HG03060 (cell line): ENCODE results near the gene TENM4.

Experiments used
- ATAC-seq: cut with Tn5 transposase; IDR thresholded peaks from one replicate; pipeline ENCODE4 v1.9.1; 2021; ENCODE audit warnings: low read depth, moderate number of reproducible peaks; ENCODE audit not compliant: unreplicated experiment

The TENM4 gene

DNA sequence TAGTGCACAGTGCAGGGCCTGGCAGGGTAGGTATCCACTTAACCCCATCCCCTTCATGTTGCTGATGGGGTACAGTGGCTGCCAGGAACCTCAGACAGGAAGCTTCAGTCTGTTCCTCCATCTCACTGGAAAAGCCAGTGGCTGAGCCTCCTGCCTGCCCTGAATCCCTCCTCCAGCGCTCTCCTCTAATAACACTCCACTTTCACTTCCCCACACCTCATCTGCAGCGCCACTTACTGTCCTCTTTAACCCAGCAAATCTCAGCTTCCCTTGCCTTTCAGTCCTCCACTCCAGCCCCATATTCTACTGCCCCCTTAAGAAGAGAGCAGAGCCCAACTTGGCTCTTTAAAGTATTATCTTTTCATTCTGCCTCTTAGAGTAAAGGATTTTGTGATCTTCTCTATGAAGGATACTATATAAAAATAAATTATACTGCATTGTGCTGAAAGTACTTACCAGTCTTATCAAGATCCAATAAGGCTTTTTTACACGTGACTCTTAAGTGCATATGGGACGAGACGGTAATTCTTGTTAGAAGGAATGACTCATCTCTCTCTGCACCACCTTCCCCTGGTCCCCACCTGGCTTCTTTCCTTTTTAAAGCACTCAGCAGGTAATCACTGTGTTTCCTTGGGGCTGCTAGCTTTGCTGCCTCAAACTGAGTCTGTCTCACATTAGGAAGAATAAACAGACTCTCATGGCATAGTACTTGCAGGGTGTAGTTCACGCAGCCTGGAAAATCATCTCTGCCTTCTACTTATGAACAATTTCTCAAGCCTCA lies 628.1 kb downstream of the TENM4 start:
- no peak for ATAC-seq

DNA sequence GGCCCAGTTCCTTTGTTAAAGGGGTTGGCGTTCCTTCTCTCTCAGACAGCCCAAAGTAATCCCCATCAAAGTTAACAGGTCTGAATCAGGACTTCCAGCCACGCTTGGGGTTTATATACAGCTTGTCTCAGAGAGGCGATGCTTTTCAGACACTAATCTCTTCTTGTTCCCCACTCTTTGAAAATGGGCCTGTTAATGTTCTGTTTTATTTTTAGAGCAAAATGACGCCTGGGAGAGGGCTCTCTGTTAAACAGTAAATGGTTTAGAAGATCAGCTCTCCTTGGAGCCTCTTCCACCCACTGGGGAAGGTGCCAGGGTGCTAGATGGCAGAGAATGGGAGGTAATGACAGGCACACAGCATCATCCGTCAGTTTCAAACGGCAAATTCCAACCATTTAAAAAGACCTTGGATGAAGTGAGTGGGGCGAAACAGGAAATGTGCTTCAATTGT lies 630.2 kb downstream of the TENM4 start:
- no peak for ATAC-seq

DNA sequence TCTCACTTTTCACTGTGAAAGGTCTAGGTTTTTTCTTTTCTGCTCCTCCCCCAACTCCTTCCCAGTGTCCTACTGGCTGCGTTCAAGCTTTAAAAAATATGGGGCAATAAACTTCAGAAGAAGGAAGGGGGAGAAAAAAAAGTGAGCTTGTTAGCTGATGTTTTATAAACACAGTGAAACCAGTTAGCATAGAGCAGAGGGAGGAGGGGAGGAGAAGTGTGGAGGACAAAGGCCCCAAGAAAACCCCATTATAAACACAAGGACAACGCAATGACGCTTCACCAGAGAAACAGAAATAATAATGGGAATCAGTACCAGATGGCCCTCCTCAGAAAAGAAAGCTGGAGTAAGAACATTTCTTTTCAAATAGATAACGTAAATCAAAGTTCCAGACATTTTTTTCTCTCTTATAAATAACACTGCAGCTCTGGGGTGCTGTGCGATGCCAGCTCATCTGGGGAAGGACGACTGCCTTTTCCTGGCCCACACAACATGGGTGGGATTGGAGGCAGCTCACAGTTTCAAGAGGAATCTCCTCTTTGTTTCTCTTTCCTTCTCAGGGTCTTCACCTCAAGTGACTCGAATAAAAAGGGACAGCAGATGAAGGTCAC lies 630.8 kb downstream of the TENM4 start:
- ATAC-seq: no peak

DNA sequence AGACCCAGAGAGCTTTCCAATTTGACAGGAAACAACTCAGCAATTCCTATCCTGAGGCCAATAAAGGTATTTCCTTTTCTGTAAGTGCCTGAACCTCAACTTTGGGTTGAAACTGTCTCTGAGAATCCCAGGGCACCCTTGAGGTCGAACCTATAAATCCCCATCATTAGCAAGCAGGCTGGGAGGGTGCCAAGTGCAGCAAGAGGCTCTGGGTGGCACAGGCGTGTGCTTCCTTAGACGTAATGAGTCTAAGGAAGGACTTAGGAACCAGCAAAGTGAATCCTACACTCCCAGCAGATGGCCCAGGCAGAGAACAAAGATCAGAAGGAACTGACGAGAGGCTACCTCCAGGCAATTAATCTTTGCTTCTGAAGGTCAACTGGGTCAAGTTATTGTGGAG lies 631.9 kb downstream of the TENM4 start:
- no peak for ATAC-seq

DNA sequence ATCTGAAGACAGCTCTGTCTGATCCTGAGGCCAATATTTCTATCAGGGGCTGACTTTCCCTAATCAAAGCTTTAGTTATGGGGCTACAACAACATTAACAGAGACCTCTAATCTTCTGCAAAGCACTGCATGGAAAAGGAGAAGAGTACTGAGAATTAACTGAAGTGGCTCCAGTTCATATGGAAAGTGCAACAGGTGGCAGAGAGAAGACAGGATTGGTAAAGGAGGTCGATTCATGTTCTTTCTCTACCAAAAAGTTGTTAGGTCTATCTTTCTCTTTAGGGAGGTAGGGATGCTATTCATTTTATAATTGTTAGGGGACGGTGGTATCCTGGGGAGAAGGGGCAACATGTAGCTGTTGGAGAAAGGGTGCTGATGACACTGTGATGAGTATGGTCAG lies 633.5 kb downstream of the TENM4 start:
- no peak for ATAC-seq

DNA sequence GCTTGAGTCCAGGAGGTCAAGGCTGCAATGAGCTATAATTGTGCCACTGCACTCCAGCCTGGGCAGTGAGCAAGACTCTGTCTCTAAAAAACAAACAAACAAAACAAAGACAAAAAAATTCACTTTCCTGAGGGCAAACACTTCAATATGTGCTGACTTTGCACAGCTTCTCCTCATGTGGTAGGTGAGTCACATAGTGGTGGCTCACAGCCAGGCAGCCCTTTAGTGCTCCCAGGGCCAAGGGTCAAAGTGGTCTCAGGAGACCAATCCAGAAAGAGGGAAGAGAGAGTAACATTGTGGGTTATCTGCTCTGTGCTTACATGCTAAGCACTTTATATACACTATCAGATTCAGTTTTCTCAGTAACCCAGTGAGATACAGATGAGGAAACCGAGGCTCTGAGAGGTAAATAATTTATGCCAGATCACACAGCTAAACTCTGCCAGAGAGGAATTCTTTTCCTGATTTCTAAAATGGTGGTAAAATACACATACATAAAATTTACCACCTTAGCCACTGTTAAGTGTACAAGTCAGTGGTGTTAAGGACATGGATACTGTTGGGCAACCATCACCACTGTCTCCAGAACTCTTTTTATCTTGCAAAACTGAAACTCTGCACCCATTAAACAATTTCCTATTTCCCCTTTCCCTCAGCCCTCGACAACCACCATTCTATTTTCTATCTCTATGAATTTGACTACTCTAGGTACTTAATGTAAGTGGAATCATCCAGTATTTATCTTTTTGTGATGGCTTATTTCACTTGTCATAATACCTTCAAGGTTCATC lies 634.4 kb downstream of the TENM4 start:
- no peak for ATAC-seq

DNA sequence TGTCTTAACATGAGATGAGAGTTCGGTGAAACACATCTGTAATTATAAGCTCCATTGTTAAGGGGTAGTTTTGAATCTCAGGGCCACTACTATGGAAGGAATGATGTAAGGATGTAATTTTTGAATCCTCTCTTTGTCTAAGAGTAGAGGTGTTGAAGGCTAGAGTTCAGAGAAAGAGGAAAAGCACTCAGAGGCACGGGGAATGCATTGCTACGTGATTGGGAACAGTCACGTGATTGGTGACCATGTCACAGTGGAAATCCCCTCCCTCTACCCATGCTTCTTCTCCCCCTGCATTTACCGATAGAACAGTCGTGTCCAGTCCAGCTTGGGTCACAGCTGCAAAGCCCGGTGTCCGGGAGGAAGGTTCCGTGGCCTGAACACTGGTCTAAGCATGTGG lies 635.8 kb downstream of the TENM4 start:
- ATAC-seq: no peak

DNA sequence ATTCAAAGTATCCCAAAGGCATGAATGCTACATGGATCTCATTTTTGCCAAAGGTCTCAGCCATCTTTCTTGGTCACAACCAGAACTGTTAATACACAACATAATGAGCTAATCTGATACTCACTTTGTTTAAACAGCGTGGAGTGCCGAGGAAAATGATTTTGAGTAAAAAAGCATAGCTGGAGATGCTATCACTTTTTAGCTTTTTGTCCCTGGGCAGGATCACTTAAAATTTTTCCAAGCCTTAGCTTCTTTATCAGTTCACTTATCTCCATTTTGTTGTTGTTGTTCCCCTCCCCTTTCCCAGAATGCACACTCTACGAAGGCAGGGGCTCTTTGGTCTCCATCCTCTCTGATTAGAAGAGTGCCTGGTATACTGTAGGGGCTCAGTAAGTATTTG lies 636.8 kb downstream of the TENM4 start:
- ATAC-seq: no peak

DNA sequence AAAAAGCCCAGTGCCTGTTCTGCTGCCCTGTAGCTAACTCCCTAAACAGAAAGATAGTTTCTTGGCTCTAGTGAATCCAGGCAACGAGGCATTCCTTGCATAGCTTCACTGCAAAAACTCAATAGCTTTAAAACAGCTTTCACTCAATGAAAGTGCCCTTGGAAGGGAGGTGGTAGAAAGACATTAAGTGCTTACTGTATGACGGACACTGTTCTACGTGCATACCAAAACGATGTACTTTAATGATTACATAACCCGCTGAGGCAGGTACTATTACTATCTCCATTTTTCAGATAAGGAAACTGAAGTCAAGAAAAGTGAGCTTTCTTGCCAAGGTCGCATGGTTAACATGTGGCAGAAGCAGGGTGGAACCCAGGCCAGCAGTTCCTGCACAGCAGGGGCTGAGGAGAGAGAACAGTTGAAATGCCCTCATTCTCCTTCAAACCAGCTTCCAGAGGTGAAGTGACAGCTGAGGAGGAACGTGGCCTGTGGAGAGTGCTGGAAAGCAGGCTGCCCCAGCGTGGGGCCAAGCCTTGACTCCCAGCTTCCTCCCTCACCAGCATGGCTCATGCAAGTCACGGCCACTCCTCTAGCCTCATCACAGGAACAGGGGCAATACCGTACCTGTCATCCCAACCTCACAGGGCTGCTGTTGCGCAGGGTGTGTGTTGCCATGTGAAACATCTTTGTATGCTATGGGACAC lies 638.6 kb downstream of the TENM4 start:
- no peak for ATAC-seq

DNA sequence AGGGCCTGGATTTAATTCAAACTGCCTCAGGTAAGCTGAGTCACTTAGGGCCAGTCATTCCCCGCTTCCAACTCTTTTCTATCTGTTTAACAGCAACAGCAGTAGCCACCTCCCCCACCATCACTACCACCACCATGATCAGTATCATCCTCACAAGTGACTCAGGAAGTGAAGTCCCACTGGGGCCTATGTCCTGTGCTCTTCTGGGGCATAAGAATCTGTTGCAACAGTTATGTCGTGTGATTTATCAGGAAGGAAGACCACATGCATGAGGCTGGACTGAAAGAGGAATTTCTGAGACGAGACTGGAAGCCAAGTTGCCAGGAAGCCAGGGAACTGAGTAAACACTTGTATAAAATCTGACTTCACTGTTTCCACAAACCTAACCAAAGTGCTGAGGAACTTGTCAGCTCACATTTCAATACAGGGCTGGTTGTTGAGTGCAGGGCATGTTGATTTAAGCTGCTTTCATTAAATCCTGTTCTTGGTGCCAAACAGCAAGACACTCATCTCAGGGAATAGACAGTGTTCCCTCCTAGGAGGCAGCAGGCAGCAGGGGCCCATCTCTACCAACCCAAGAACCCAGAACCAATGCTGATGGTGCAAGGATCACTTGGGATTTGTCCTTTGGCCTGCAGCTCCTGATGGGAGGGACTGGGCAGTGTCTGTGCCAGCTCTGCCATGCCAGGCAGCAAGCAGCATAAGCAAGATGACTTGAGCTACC lies 639.5 kb downstream of the TENM4 start:
- no peak for ATAC-seq

DNA sequence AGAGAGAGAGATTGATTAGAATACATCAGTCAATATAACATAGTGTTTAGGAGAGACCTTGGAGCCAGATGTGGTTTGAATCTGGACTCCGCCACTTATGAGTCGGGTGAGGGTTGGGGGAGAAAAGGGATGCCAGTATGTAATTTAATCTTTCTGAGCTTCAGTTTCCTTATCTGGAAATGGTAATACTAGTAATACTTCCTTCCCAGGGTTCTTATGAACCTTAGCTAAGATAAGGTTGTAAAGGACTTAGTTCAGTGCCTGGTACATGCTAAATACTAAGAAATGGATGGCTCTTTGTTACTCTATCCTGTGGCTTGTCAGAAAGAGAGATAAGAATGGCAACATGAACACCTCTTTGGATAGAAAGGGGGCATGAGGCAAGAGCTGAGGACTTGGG lies 640.1 kb downstream of the TENM4 start:
- ATAC-seq: no peak

DNA sequence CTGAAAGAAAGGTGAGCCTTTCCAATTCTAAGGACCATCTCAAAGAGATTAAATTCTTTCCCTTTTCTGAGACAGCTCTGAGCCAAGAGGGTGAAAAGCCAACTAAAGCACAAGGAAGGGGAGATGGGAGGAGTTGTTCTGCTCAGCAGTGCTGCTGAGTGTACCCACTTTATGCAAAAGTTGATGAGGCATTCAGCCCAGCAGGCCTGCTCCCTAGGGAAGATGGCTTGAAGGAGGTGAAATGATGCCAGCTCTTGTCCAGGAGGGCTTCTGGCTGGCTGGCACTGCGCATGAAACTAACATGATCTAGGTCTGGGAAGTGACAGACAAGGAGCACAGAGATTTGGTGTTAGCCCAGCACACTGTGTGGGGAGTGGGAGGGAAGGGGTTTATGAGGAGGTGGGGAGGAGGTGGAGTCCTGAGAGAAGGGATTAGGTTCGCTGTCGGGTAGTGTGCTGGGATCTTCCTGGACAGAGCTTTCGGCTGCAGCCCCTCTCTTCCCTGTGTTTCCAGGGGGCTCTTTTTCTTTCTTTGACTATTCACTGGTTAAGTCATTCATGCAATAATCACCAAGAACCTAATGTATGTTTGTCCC lies 640.6 kb downstream of the TENM4 start:
- no peak for ATAC-seq

DNA sequence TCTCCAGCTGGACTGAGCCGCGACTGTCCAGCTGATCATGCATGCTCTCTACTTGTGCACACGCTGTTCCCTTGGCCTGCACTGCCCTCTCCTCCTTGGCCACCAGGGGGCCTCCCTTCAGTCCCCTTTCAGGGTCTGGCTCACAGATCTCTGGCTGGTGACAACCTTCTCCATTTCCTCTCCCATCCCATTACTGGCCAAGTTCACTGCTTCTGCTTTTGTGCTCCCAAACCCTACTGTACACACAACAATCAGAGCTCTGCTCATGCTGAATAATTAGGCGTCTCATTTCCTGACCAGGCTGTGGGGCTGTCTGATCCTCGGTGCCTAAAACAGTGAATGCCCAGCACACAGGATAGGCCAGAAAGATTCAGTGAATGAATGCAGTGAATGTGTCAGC lies 642.2 kb downstream of the TENM4 start:
- peak; percentile 80 for ATAC-seq

DNA sequence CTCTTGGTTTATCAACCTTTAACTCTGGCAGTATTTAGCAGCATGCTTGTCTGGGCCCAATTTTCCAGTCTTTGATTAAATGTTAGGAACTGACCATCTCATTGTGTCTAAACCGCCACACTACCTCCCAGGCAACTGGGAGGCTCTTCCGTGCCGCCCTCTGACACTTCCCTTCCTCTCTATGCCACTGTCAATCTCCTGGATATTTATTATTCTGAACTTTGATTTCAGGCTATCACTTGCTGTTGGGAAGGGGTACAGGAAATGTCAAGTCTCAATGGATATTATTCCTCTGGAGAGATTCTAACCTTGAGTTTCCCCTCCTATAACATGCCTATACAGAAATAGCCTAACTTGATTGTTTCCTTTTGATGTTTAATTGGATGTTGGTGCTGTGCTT lies 643.3 kb downstream of the TENM4 start:
- no peak for ATAC-seq

DNA sequence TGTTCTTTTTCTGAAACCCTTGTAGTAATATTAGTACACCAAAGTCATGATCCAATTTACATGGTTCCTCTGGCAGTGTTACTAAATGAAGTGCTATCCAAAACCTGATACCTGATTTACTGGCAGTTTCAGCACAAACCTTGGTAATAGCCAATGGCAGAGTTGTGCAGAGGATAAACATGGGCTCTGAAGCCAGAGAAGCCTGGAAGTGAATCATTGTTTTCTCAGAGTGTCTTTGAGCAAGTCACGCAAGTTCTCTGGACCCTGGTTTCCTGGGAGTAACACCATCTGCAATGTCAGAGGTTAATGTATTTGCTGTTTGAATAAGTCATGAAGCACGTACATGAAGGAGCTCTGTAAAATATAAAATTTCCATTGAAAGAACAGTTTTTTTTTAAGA lies 643.9 kb downstream of the TENM4 start:
- no peak for ATAC-seq

DNA sequence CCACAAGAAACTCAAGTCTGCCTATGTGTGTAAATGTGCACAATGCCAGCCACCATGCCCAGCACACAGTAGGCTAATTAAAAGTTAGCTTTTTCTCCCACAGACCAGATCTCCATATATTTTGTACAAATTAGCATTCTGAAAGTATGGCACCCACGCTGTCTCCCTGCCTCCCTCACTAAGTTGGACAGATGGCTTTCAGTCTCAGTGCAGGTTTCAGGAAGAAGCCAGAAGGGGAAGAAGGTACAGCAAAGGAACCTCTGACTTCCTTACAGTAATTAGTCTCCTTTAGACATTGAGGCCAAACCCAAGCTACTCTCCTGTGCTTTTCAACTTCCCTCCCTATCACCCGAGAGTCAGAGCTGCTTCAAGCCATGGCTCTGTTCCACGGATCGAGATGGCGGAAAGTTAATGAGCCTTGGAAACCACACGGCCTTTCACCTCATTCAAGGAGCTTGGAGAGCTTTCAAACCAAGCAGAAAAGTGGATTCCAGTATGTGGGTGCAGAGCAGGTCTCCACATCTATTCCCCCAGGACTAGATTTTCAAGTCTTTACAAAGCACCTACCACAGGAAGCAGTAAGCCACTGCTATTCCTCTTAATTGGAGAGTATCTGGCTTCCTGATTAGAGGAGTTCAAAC lies 645.1 kb downstream of the TENM4 start:
- no peak for ATAC-seq

DNA sequence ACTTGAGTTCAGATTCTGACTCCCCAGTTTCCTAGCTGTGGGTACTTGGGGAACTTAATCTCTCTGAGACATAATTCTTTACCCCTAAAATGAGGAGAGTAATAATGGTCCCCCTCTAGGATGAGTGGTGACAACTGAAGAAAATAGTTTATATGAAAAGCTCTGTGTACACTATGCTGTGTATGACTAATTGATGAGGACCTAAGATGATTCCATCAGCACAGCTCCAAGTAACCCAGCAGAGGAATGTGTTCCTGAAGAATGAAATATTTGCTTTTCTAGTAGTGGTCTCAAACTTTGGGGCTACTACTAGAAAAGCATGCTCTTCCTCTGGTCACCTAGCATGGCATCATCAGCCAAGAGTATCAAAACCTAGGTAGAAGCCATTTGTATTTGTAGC lies 648.9 kb downstream of the TENM4 start:
- no peak for ATAC-seq

DNA sequence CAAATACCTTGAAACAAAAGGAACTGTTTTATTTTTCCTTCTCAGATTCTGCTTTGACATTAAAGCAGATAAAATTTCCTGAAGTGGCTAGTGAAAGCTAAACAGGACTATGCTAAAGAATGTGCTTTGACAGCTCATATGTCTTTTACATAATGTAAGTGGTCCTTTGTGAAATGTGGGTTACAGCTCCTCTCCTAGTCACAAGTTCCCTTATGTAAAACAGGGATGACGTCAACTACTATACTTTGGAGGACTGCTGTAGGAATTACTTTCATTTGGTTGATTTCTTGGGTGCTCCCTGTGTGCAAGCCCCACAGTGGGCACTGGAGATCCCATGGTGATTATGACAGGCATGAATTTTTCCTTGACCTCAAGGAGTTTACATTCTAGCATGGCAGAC lies 649.6 kb downstream of the TENM4 start:
- ATAC-seq: no peak

DNA sequence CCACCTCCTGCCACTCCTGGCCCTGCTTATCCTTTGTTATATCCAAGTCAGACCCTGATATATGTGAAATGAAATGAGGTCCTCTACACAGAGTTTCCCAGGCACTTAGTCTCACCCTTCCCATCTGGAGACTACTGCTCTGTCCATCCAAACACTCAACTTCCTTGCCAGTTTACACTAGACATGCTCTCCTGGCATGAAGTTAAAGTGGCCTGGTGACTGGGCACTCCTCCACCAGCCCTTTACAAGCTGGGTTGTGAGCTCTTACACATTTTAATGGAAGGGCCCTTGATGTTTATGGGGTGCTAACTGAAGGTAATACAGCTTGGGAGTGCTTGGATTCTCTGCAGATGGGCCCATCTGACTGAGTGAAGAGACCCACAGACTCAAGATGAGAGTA lies 650.0 kb downstream of the TENM4 start:
- no peak for ATAC-seq
